Naive thymus-derived CD8-positive, alpha-beta T cell (primary cell): Measurements from ENCODE around the gene SLC39A7. TPM values are rescaled to one million over a fixed set of nuclear protein-coding genes. Genes with fewer than 3 reads are reported as not detected.

Experiments
- ATAC-seq, 2 donors: fragments of 150-1000 bp; cut with Tn5 transposase in 1 of 2; sonication (Bioruptor Pico), chemical (Tn5 transposase) in 1 of 2; 1 replicate in 1 of 2; 2 replicates in 1 of 2; pipeline ENCODE4 v1.10.0; 2021; ENCODE audit warnings: mild to moderate bottlenecking in 2 of 2, moderate library complexity in 2 of 2
- POLR2A ChIA-PET: fragments of 350-600 bp; sonication (Branson Sonifier 250); formaldehyde crosslinking; loops from one replicate; lab custom pipeline; 2021; ENCODE audit warnings: antibody characterized with exemption; lab: Charles Lee
- DNase-seq, 10 donors: peaks; one replicate each; pipeline versions ENCODE4 v3.0.0 to v3.0.0-alpha.2; 2020 to 2022
- H3K27ac Mint-ChIP-seq, 10 donors: one replicate each; pipeline ENCODE4 v1.8.0; 2020 to 2022; ENCODE audit warnings: mild to moderate bottlenecking in 10 of 10, mixed read lengths in 10 of 10, moderate library complexity in 4 of 10, inconsistent platforms in 1 of 10
- H3K27me3 Mint-ChIP-seq, 5 donors: one replicate each; pipeline ENCODE4 v1.8.0; 2021 to 2022; ENCODE audit warnings: mixed read lengths in 5 of 5
- H3K36me3 Mint-ChIP-seq, 3 donors: one replicate each; pipeline ENCODE4 v1.8.0; 2020 to 2022; ENCODE audit warnings: mixed read lengths in 3 of 3, mild to moderate bottlenecking in 2 of 3, inconsistent platforms in 1 of 3
- H3K4me1 Mint-ChIP-seq, 4 donors: one replicate each; pipeline ENCODE4 v1.8.0; 2021 to 2022; ENCODE audit warnings: mixed read lengths in 4 of 4
- H3K4me3 Mint-ChIP-seq, 10 donors: one replicate each; pipeline ENCODE4 v1.8.0; 2020 to 2022; ENCODE audit warnings: mild to moderate bottlenecking in 10 of 10, mixed read lengths in 10 of 10, moderate library complexity in 6 of 10, inconsistent platforms in 1 of 10
- H3K9me3 Mint-ChIP-seq, 9 donors: one replicate each; pipeline ENCODE4 v1.8.0; 2020 to 2022; ENCODE audit warnings: mixed read lengths in 9 of 9, mild to moderate bottlenecking in 3 of 9, inconsistent platforms in 1 of 9, moderate library complexity in 1 of 9
- microRNA-seq: library from miRNA; unstranded; fragments of <30 nt; microRNA quantifications from one replicate; pipeline ENCODE4 v1.2.0, GENCODE V29; 2022; ENCODE audit warnings: borderline microRNAs expressed
- polyA plus RNA-seq, 3 donors: library from polyadenylated mRNA; unstranded; fragments of 300-500 nt; fragmentation: Illumina TruSeq; gene quantifications; one replicate each; pipeline ENCODE4 v1.2.3, GENCODE V29; 2021
- total RNA-seq, 8 experiments: library from RNA in 2 of 8; stranded (reverse) in 2 of 8; gene quantifications; one replicate each; pipeline ENCODE4 v1.2.3 and lab custom pipeline; 2021 to 2026

SLC39A7 gene
- total and polyA plus RNA-seq, 5 experiments from 2014 or later: 18.8 to 36.4 (median 23.8) TPM

- H3K9me3 Mint-ChIP-seq: no peaks in the 10 kb centered on the region
- DNase-seq (peak in 2 of 10 donors; percentile 4 to 64), ATAC-seq (no peak)
- H3K4me3 Mint-ChIP-seq: peak overlapping the region; percentile 83 to 94 (median 90)
- no peaks in the 10 kb centered on the region for H3K27me3 Mint-ChIP-seq
- peaks cover 0 to 31% (median 0%) of the 10 kb centered on the region in 3 donors for H3K36me3 Mint-ChIP-seq
- peak overlapping the region; percentile 91 to 99 (median 98) for H3K27ac Mint-ChIP-seq
- H3K4me1 Mint-ChIP-seq: peaks cover 22 to 41% (median 38%) of the 10 kb centered on the region in 4 donors
- POLR2A ChIA-PET: interaction anchor here (0.6 to 5.4 kb wide), 26 partner anchors 9 to 411 kb away, joined by 3 to 84 read pairs (median 8); partner anchors contain the start of genes B3GALT4, COL11A2, HLA-DPA1 and HSD17B8
Observed at GRCh38 chr6:33249732-33250630, 49.3 kb downstream of the SLC39A7 start.

GRCh38 chr6:33250731-33251130 is 50.1 kb downstream of the SLC39A7 start:
- no peak for ATAC-seq
- Mint-ChIP-seq H3K27ac (peak overlapping the region; percentile 91 to 99 (median 98)), H3K9me3 (no peaks in the 10 kb centered on the region), H3K36me3 (peaks cover 0 to 37% (median 0%) of the 10 kb centered on the region in 3 donors), H3K27me3 (no peaks in the 10 kb centered on the region), H3K4me3 (peak overlapping the region; percentile 36 to 94 (median 90)), H3K4me1 (peaks cover 22 to 41% (median 38%) of the 10 kb centered on the region in 4 donors)
- POLR2A ChIA-PET: interaction anchor here (0.8 to 5.4 kb wide), 7 partner anchors 21 to 279 kb away, joined by 3 to 84 read pairs (median 37); partner anchors contain the start of genes B3GALT4, PFDN6, RGL2 and RING1
- DNase-seq: no peak

GRCh38 chr6:33251395-33252012 is 50.8 kb downstream of the SLC39A7 start:
- Mint-ChIP-seq H3K4me1 (peaks cover 22 to 41% (median 38%) of the 10 kb centered on the region in 4 donors), H3K4me3 (peak overlapping the region in 9 of 10 donors; percentile 1 to 69 (median 28)), H3K9me3 (no peaks in the 10 kb centered on the region), H3K27me3 (no peaks in the 10 kb centered on the region), H3K36me3 (peaks cover 0 to 44% (median 0%) of the 10 kb centered on the region in 3 donors), H3K27ac (peak overlapping the region in 9 of 10 donors; percentile 10 to 84 (median 31))
- ATAC-seq: no peak
- POLR2A ChIA-PET: interaction anchor here (0.6 to 5.4 kb wide), 8 partner anchors 19 to 289 kb away, joined by 3 to 84 read pairs (median 12); partner anchors contain the start of genes B3GALT4, RGL2, RPS18 and VPS52
- DNase-seq: no peak

GRCh38 chr6:33252759-33253158 is 52.1 kb downstream of the SLC39A7 start:
- DNase-seq (no peak), ATAC-seq (no peak)
- Mint-ChIP-seq H3K4me1 (peaks cover 22 to 41% (median 38%) of the 10 kb centered on the region in 4 donors), H3K9me3 (no peaks in the 10 kb centered on the region), H3K27ac (peak overlapping the region in 2 of 10 donors; percentile 0 to 53), H3K4me3 (no peak overlapping the region), H3K27me3 (no peaks in the 10 kb centered on the region), H3K36me3 (peaks cover 0 to 51% (median 0%) of the 10 kb centered on the region in 3 donors)
- POLR2A ChIA-PET: no interaction called here

Small RNA genes within 50 kb of the gene (microRNA-seq; reads per million reads assigned to microRNA genes)
- not detected for gene MIR219A1

Other genes with a start within 250 kb of the SLC39A7 start
- 10 to 100 TPM; 38.7 to 39.7 TPM for gene HLA-DMA, start 247.8 kb upstream of the SLC39A7 start, total RNA-seq
- 10 to 100 TPM; 23.7 to 37.4 (median 26.9) TPM for gene HLA-DMA, start 247.8 kb upstream of the SLC39A7 start, polyA plus RNA-seq
- 100 to 1,000 TPM; 454 to 455 TPM for gene BRD2, start 232.3 kb upstream of the SLC39A7 start, total RNA-seq
- gene BRD2, start 232.3 kb upstream of the SLC39A7 start, polyA plus RNA-seq: 10 to 100 TPM; 24.5 to 72.8 (median 29.8) TPM
- 10 to 100 TPM; 50.7 to 51.7 TPM for gene HLA-DOA, start 191.3 kb upstream of the SLC39A7 start, total RNA-seq
- 10 to 100 TPM; 26.4 to 61.0 (median 33.2) TPM for gene HLA-DOA, start 191.3 kb upstream of the SLC39A7 start, polyA plus RNA-seq
- 10 to 100 TPM; 32.6 to 35.9 TPM for gene HLA-DPA1, start 127.2 kb upstream of the SLC39A7 start, total RNA-seq
- gene HLA-DPA1, start 127.2 kb upstream of the SLC39A7 start, polyA plus RNA-seq: 100 to 1,000 TPM in 1 of 3 donors, 10 to 100 TPM in 2; 19.5 to 121 (median 77.1) TPM
- gene HLA-DPB1, start 124.9 kb upstream of the SLC39A7 start, total RNA-seq: 10 to 100 TPM; 42.8 to 44.0 TPM
- 100 to 1,000 TPM in 2 of 3 donors, 10 to 100 TPM in 1; 62.2 to 228 (median 186) TPM for gene HLA-DPB1, start 124.9 kb upstream of the SLC39A7 start, polyA plus RNA-seq
- gene COL11A2, start 8.4 kb upstream of the SLC39A7 start, total RNA-seq: 1 to 10 TPM; 7.5 to 8.0 TPM
- gene COL11A2, start 8.4 kb upstream of the SLC39A7 start, polyA plus RNA-seq: under 1 TPM; 0.08 to 0.48 (median 0.13) TPM
- 100 to 1,000 TPM; 126 to 127 TPM for gene RXRB, start 202 bp upstream of the SLC39A7 start, total RNA-seq
- gene RXRB, start 202 bp upstream of the SLC39A7 start, polyA plus RNA-seq: 10 to 100 TPM in 1 of 3 donors, 1 to 10 TPM in 2; 6.6 to 10.9 (median 7.3) TPM
- gene HSD17B8, start 3.8 kb downstream of the SLC39A7 start, total RNA-seq: 10 to 100 TPM; 28.7 to 29.0 TPM
- gene HSD17B8, start 3.8 kb downstream of the SLC39A7 start, polyA plus RNA-seq: 10 to 100 TPM; 75.0 to 79.2 (median 75.9) TPM
- gene RING1, start 7.6 kb downstream of the SLC39A7 start, total RNA-seq: 10 to 100 TPM; 58.3 to 59.1 TPM
- gene RING1, start 7.6 kb downstream of the SLC39A7 start, polyA plus RNA-seq: 10 to 100 TPM; 12.1 to 12.5 (median 12.4) TPM
- gene VPS52, start 71.0 kb downstream of the SLC39A7 start, total RNA-seq: 100 to 1,000 TPM; 116 TPM
- 10 to 100 TPM in 2 of 3 donors, 1 to 10 TPM in 1; 9.3 to 19.3 (median 15.2) TPM for gene VPS52, start 71.0 kb downstream of the SLC39A7 start, polyA plus RNA-seq
- gene RPS18, start 71.2 kb downstream of the SLC39A7 start, total RNA-seq: 1,000 to 10,000 TPM; 4,620 to 4,686 TPM
- over 10,000 TPM in 2 of 3 donors, 1,000 to 10,000 TPM in 1; 9,896 to 11,320 (median 11,293) TPM for gene RPS18, start 71.2 kb downstream of the SLC39A7 start, polyA plus RNA-seq
- 10 to 100 TPM; 37.8 to 41.9 TPM for gene B3GALT4, start 76.3 kb downstream of the SLC39A7 start, total RNA-seq
- 10 to 100 TPM; 14.5 to 20.4 (median 18.7) TPM for gene B3GALT4, start 76.3 kb downstream of the SLC39A7 start, polyA plus RNA-seq
- 10 to 100 TPM; 53.3 to 59.0 TPM for gene WDR46, start 88.4 kb downstream of the SLC39A7 start, total RNA-seq
- gene WDR46, start 88.4 kb downstream of the SLC39A7 start, polyA plus RNA-seq: 10 to 100 TPM; 71.3 to 83.7 (median 74.1) TPM
- 10 to 100 TPM; 30.4 to 36.6 TPM for gene PFDN6, start 88.7 kb downstream of the SLC39A7 start, total RNA-seq
- 10 to 100 TPM; 33.4 to 38.2 (median 35.5) TPM for gene PFDN6, start 88.7 kb downstream of the SLC39A7 start, polyA plus RNA-seq
- gene RGL2, start 98.1 kb downstream of the SLC39A7 start, total RNA-seq: 10 to 100 TPM; 60.3 to 66.4 TPM
- 1 to 10 TPM; 5.3 to 9.9 (median 7.0) TPM for gene RGL2, start 98.1 kb downstream of the SLC39A7 start, polyA plus RNA-seq
- 100 to 1,000 TPM; 212 to 215 TPM for gene TAPBP, start 113.2 kb downstream of the SLC39A7 start, total RNA-seq
- gene TAPBP, start 113.2 kb downstream of the SLC39A7 start, polyA plus RNA-seq: 100 to 1,000 TPM; 259 to 372 (median 327) TPM
- gene ZBTB22, start 116.9 kb downstream of the SLC39A7 start, total RNA-seq: 10 to 100 TPM; 29.7 to 33.6 TPM
- 10 to 100 TPM; 10.4 to 13.4 (median 10.7) TPM for gene ZBTB22, start 116.9 kb downstream of the SLC39A7 start, polyA plus RNA-seq
- 10 to 100 TPM; 88.0 to 88.1 TPM for gene DAXX, start 122.1 kb downstream of the SLC39A7 start, total RNA-seq
- 100 to 1,000 TPM in 1 of 3 donors, 10 to 100 TPM in 2; 77.5 to 132 (median 86.5) TPM for gene DAXX, start 122.1 kb downstream of the SLC39A7 start, polyA plus RNA-seq
- 1 to 10 TPM in 1 of 2 experiments, under 1 TPM in 1; 0.60 to 1.2 TPM for gene KIFC1, start 191.0 kb downstream of the SLC39A7 start, total RNA-seq
- gene KIFC1, start 191.0 kb downstream of the SLC39A7 start, polyA plus RNA-seq: under 1 TPM in 2 of 3 donors, not detected in 1; 0.26 to 0.46 TPM
- gene PHF1, start 210.1 kb downstream of the SLC39A7 start, total RNA-seq: 100 to 1,000 TPM; 213 to 223 TPM
- 10 to 100 TPM; 44.3 to 71.4 (median 45.3) TPM for gene PHF1, start 210.1 kb downstream of the SLC39A7 start, polyA plus RNA-seq
- 100 to 1,000 TPM; 198 to 201 TPM for gene CUTA, start 217.2 kb downstream of the SLC39A7 start, total RNA-seq
- gene CUTA, start 217.2 kb downstream of the SLC39A7 start, polyA plus RNA-seq: 100 to 1,000 TPM; 338 to 441 (median 385) TPM
- gene SYNGAP1, start 219.2 kb downstream of the SLC39A7 start, total RNA-seq: 10 to 100 TPM; 57.0 to 66.6 TPM
- 1 to 10 TPM in 2 of 3 donors, under 1 TPM in 1; 0.38 to 1.9 (median 1.4) TPM for gene SYNGAP1, start 219.2 kb downstream of the SLC39A7 start, polyA plus RNA-seq